K562 (cell line): ENCODE results near the gene ABHD16A.

Experiments
- NRF1 ChIP-seq, 2 experiments: fragments of 450-650 bp; IDR thresholded peaks in 1 of 2; conservative IDR thresholded peaks in 1 of 2; 2 replicates each; pipeline ENCODE4 v1.6.1; 2014; ENCODE audit warnings: mild to moderate bottlenecking in 2 of 2
- TAF15 ChIP-seq: fragments of 200-400 bp; formaldehyde crosslinking; IDR thresholded peaks from 2 replicates; pipeline ENCODE4 v1.6.1; 2017; ENCODE audit warnings: mild to moderate bottlenecking, low read depth, low read length, moderate library complexity
- ZBTB17 ChIP-seq: fragments of 450-650 bp; formaldehyde crosslinking; IDR thresholded peaks from 2 replicates; pipeline ENCODE4 v1.4.0; 2020; ENCODE audit warnings: mild to moderate bottlenecking

DNA sequence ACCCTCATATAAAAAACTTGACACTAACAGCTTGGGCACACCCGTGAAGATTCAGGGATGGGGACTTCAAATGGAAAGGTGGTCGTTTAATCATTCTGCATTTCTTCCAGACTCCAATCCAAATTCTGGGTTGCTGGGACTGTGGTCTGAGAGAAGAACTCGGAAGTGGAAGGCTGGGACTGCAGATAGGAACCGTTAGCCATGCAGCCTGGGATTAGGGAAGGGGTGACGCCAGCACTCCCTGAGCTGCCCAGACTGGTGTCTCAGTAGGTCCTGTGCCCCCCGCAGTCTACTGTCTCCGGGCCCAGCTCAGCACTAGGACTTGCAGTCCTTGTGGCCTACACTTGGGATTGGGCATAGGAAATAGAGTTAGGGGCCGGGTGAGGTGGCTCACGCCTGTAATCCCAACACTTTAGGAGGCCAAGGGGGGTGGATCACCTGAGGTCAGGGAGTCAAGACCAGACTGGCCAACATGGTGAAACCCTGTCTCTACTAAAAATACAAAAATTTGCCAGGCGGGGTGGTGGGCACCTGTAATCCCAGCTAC lies 33.7 kb upstream of the ABHD16A start:
- TF ChIP-seq NRF1 (conservative IDR thresholded peaks at IDR 0.05 in 1 of 2, IDR thresholded peaks at IDR 0.05 in 1 of 2) (no peak), TAF15 (no peak), ZBTB17 (CRISPR knock-in tag) (peak; percentile 62)
